HL-60 (cell line): ENCODE results near the gene ZNF513.

Experiments
- DNase-seq, 2 experiments: peaks; one replicate each; pipeline ENCODE4 v3.0.0-alpha.2; 2010 to 2020; ENCODE audit warnings: low read depth in 1 of 2, low spot score in 1 of 2
- H3K27ac ChIP-seq: fragments of 250-450 bp; sonication (Bioruptor Pico); replicated peaks from 2 replicates; pipeline ENCODE4 v1.5.1; 2020; ENCODE audit warnings: mild to moderate bottlenecking, moderate library complexity
- H3K27me3 ChIP-seq: fragments of 250-450 bp; sonication (Bioruptor Pico); 2 replicates; pipeline ENCODE4 v1.5.1; 2021; ENCODE audit warnings: mild to moderate bottlenecking, moderate library complexity; ENCODE audit not compliant: insufficient read depth, poor library complexity, severe bottlenecking
- H3K4me3 ChIP-seq: replicated peaks from 2 replicates; pipeline ENCODE4 v1.5.1; 2011; ENCODE audit warnings: mild to moderate bottlenecking, control low read depth, low read length; ENCODE audit not compliant: insufficient read depth
- CTCF ChIP-seq: IDR thresholded peaks from one replicate; pipeline ENCODE4 v1.5.1; 2011; ENCODE audit warnings: low read length, control low read depth, inconsistent platforms; ENCODE audit not compliant: insufficient read depth
- GABPA ChIP-seq: IDR thresholded peaks from 2 replicates; pipeline ENCODE4 v1.6.1; 2012; ENCODE audit warnings: low read depth
- POLR2AphosphoS5 ChIP-seq: IDR thresholded peaks from 2 replicates; pipeline ENCODE4 v1.6.1; 2012; ENCODE audit warnings: low read depth
- REST ChIP-seq: IDR thresholded peaks from 2 replicates; pipeline ENCODE4 v1.6.1; 2012; ENCODE audit warnings: low read depth; ENCODE audit not compliant: insufficient replicate concordance
- SPI1 ChIP-seq: IDR thresholded peaks from 2 replicates; pipeline ENCODE4 v1.6.1; 2012; ENCODE audit warnings: low read depth, mild to moderate bottlenecking, borderline replicate concordance

ZNF513 gene

GRCh38 chr2:27376866-27377617 is 3.5 kb downstream of the ZNF513 start:
- no peak for TF ChIP-seq SPI1
- peak; percentile 17 for TF ChIP-seq POLR2AphosphoS5
- H3K27ac ChIP-seq = no peak overlapping the region
- H3K4me3 ChIP-seq = no peak overlapping the region
- no peak for DNase-seq
- no peaks in the 10 kb centered on the region for H3K27me3 ChIP-seq

- Histone ChIP-seq H3K27me3 (no peaks in the 10 kb centered on the region), H3K27ac (no peak overlapping the region), H3K4me3 (no peak overlapping the region)
- TF ChIP-seq GABPA (no peak), CTCF (no peak), POLR2AphosphoS5 (no peak), SPI1 (no peak), REST (no peak)
- DNase-seq = no peak
Measured at GRCh38 chr2:27376151-27376865, 4.2 kb downstream of the ZNF513 start.

- no peak for DNase-seq
- H3K27ac ChIP-seq = no peak overlapping the region
- no peak overlapping the region for H3K4me3 ChIP-seq
- TF ChIP-seq SPI1 (no peak), CTCF (no peak), POLR2AphosphoS5 (no peak), GABPA (no peak)
- H3K27me3 ChIP-seq = no peaks in the 10 kb centered on the region
Measured at GRCh38 chr2:27375513-27376099, 4.9 kb downstream of the ZNF513 start.

GRCh38 chr2:27373567-27373966 is 7.0 kb downstream of the ZNF513 start:
- Histone ChIP-seq H3K27ac (no peak overlapping the region), H3K27me3 (no peaks in the 10 kb centered on the region), H3K4me3 (no peak overlapping the region)
- DNase-seq = no peak
- TF ChIP-seq REST = no peak
- no peak for TF ChIP-seq POLR2AphosphoS5
- TF ChIP-seq CTCF = no peak
- no peak for TF ChIP-seq GABPA
- no peak for TF ChIP-seq SPI1
